NCI-H526 (cell line): Measurements from ENCODE around the gene DCUN1D3.
"Not testable (repeated sequence)": the region's sequence is repeated elsewhere in the genome, so short reads cannot be mapped to it uniquely, and the experiment has no call there.

ENCODE experiments used
- DNase-seq, 2 experiments: peaks; one replicate each; lab custom pipeline; 2025; lab: John Stamatoyannopoulos, UW

Gene DCUN1D3

GRCh38 chr16:20887207-20887606, 13.0 kb downstream of the DCUN1D3 start:
- DNase-seq: no peak

DNA sequence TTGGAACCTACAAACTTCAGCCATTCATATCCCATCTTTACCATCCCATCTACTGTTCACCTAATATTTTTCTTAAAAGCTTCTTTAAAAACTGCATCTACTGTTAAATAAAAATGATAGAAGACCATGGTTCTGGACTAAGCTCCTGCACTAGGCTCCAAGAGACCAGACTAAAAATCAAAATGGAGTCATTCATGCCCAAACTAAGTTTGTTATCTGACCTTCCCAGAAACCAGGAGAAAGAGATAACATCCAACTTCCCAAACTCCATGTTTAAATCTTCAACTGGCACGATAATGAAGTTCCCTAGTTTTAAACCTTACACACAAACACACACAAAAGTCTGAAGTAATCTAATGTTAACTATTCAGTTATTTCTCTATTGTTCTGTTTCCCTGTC, 13.8 kb downstream of the DCUN1D3 start:
- DNase-seq: no peak

DNA sequence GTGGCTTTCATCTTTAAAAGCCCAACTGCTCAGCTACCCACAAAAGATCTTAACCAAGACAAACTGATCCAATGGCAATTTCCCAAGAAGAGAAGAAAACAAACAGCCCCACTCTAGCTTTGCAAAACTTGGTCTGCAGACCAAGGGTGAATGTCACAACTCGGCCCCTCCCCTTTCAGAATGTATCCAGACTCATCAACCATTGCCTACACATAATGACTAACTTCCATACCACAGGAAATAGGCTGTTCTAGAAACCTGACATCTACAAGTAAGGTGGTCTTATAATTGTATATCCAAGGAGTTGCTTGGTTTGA, 16.0 kb downstream of the DCUN1D3 start:
- no peak for DNase-seq

DNA sequence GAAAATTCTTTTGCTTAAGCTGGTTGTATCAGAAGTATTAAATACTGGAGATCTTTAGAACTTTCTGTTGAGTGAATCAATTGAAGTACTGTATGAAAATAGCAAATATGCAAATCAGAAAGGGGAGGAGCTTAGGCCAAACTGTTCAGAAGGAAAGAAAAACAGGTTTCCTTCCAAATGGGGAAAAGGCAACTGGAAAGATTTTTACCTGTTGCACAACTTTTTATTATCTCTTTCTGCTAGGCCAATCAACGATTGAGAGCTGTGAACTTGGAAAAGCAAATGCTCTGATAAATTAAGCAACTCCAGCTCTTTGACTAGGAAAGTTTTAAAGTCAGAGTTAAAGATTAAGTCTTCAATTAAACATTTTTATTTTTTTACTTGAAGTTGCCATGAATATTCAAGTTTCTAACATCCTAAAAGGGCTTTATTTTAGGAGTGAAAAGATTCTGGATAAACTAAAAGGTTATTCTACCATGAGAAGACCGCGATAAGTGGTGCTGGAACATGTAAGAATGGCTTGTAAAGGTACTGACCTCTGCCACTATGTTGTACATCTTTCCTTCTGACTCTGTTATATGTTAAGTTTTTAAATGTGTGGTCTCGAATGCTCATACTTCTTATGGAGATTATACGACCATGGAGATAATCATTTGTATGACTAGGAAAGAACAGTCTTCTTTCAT, 16.5 kb downstream of the DCUN1D3 start:
- peak in 1 of 2 experiments; percentile 21 for DNase-seq

- DNase-seq: no peak
These were observed 18.7 kb downstream of the DCUN1D3 start for GRCh38 chr16:20881503-20881878.

- DNase-seq: no peak
These were observed 19.2 kb downstream of the DCUN1D3 start for GRCh38 chr16:20880867-20881502.

GRCh38 chr16:20879175-20880040, 20.8 kb downstream of the DCUN1D3 start:
- no peak for DNase-seq

GRCh38 chr16:20878682-20879147, 21.4 kb downstream of the DCUN1D3 start:
- no peak for DNase-seq

DNA sequence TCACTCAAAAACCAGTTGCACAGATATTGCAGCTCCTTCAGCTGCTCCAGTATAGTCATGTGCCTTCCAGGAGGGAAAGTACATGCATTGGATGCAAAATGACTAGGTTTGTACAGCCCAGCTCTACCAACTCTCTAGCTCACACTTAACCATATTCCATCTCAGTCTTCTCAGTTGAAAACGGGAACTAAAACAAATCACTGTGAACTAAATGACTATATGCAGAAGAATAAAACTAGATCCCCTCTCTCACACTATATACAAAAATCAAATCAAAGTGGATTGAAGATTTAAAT, 24.9 kb downstream of the DCUN1D3 start:
- DNase-seq: no peak

- DNase-seq: no peak
These were observed 26.0 kb downstream of the DCUN1D3 start for GRCh38 chr16:20874088-20874581.

DNA sequence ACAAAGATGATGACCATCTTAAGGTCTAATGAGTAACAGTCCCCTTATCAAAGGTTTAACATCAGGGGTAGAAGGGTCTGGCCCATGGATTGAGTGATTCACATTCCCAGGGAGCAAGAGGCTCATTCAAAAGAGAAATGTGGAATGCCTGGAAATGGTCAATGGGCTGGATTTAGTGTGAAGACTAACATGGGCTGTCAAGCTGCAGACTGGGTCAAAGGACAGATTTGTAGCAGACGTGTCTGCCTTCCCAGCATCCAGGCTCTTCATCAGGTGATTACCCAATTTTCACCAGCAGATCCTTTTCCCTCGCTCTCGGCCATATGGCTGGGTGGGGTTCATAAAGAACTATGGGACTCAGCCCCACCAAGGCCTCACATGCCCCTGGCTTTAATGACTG, 26.8 kb downstream of the DCUN1D3 start:
- DNase-seq: no peak

DNA sequence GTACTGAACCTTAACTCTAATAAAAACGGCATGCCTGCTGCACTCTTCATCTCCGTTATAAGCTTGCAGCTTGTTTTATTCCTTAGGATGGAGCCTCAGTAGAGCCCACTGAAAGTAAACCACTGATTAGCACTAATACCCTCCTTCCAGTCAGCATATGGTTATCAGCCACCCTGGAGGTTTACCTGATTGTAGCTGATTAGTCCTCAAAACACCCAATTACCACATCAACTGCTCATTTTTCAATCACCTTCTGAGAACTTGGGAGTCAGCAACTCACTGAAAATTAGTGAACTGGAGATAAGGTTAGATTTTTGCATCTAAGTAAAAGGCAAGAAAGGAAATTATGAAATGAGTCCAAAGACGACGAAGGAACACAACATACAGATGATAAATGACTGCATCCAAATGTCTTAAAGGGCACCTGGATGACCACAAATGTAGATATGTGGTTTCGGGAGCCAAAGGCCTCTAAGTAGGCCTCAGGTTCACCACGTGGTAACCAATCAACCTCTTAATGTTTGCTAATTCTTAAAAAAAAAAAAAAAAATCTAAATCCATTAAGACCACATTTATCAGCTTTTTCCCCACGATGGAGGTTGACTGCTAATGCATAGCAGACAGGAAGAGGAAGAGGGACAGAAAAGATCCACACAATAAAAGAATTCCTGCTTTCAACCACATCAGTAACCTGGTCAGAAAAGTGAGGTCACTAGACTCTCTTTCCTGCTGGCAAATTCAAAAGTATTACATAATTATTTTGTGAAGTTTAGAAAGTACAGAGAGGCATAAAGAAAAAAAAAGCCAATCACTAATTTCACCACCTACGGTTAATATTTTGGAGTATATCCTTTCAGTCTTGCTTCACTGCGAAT, 28.0 kb downstream of the DCUN1D3 start:
- DNase-seq: no peak

GRCh38 chr16:20871258-20871657, 28.9 kb downstream of the DCUN1D3 start:
- DNase-seq: no peak

- DNase-seq: no peak
These were observed 29.9 kb downstream of the DCUN1D3 start for GRCh38 chr16:20870122-20870820.

GRCh38 chr16:20868890-20869289, 31.3 kb downstream of the DCUN1D3 start:
- no peak for DNase-seq

GRCh38 chr16:20867585-20867984, 32.6 kb downstream of the DCUN1D3 start:
- no peak for DNase-seq

DNA sequence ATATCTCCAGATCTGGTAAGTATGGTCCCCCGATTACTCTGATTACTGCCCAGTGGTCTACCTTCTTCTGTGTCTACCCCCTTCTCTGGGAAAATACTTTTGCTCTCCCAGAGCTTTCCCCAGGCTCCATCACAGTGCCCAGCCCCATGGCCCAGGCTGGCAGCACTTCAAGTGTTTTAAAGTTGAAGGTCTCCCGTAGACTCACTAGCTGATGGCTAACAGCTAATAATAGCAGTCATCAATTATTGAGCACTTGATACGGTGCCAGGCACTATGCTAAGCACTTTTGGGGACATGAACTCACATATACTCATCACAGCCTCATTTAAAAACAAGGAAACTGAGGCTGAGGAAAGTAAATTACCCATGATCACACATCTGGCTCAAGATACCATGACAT, 33.4 kb downstream of the DCUN1D3 start:
- no peak for DNase-seq

- no peak for DNase-seq
These were observed 33.9 kb downstream of the DCUN1D3 start for GRCh38 chr16:20866145-20866772.

DNA sequence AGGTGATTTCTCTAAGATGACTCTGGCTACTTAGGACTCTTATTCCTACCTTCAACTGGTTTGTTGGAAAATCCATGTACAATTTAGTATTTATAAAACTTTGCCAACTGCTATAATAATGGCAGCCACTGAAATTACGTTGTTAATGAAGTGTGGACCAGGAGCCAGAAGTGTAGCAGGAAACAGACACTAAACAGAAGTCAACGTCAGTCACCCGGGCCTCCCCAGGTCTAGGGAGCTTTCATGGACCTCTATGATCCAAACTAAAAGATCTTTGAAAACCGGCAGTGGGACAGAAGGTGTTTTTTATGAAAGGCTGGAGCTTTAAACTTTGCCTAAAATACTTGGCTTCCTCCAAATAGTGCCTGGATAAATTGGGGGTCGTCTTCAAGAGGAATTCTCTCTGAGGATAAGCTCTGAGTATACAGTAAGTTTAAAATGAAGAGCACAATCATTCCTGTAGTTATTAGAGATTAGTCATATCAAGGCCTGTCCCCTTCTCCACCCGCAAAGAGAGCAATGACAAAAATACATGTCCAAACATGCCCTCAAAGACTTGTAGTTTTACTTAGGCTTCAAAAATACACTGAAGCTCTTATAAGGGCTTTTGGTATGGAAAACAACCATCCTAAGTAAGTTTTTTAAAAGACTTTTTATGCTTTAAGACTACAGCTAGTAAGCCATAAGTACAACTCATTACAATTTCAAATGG, 34.6 kb downstream of the DCUN1D3 start:
- no peak for DNase-seq

GRCh38 chr16:20864376-20864775, 35.8 kb downstream of the DCUN1D3 start:
- not testable (repeated sequence) for DNase-seq
